ENCODE measurements around the gene CAPS.
A peak's percentile ranks its signal among the peaks of the same experiment; 100 is the strongest.

Gene CAPS

DNA sequence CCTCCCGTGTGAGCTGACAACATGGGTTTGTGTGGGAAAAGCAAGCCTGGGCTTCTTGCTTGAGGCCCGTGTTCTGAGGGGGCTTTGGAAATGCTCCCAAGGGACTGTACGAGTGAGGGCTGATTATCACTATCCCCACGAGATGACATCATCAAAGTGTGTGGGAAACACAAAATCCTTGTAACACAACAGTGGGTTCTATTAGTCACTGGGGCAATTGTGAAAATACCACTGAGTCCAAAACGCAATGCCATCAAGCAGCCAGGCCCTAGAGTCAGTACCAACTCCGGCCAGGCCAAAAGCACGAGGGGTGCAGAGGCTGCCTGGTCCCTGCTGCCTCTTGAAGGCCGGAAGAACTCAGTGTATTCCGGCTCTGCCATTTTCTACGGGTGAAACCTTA, 29.6 kb downstream of the CAPS start:
- H3K4me1 Mint-ChIP-seq (ENCODE audit: low read depth) = peaks cover 10% of the 10 kb centered on the region
- H3K27me3 Mint-ChIP-seq (ENCODE audit: low read depth) = no peaks in the 10 kb centered on the region
- no peaks in the 10 kb centered on the region for H3K9me3 Mint-ChIP-seq
- H3K4me3 Mint-ChIP-seq = no peak overlapping the region
- no peak for DNase-seq (ENCODE audit: low spot score)
- H3K36me3 Mint-ChIP-seq (ENCODE audit: low read depth) = peaks cover 16% of the 10 kb centered on the region
- no peak overlapping the region for H3K27ac Mint-ChIP-seq

GRCh38 chr19:5947435-5947834, 33.4 kb downstream of the CAPS start:
- DNase-seq (ENCODE audit: low spot score) = no peak
- Mint-ChIP-seq H3K4me1 (ENCODE audit: low read depth) (peaks cover 45% of the 10 kb centered on the region), H3K27ac (peak overlapping the region; percentile 60), H3K9me3 (no peaks in the 10 kb centered on the region), H3K27me3 (ENCODE audit: low read depth) (no peaks in the 10 kb centered on the region), H3K4me3 (peak overlapping the region; percentile 14), H3K36me3 (ENCODE audit: low read depth) (peaks cover 21% of the 10 kb centered on the region)

GRCh38 chr19:5948752-5949564, 34.9 kb downstream of the CAPS start:
- no peaks in the 10 kb centered on the region for H3K27me3 Mint-ChIP-seq (ENCODE audit: low read depth)
- no peaks in the 10 kb centered on the region for H3K9me3 Mint-ChIP-seq
- peaks cover 61% of the 10 kb centered on the region for H3K4me1 Mint-ChIP-seq (ENCODE audit: low read depth)
- H3K27ac Mint-ChIP-seq = peak overlapping the region; percentile 84
- H3K36me3 Mint-ChIP-seq (ENCODE audit: low read depth) = peaks cover 25% of the 10 kb centered on the region
- DNase-seq (ENCODE audit: low spot score) = no peak
- H3K4me3 Mint-ChIP-seq = peak overlapping the region; percentile 62

DNA sequence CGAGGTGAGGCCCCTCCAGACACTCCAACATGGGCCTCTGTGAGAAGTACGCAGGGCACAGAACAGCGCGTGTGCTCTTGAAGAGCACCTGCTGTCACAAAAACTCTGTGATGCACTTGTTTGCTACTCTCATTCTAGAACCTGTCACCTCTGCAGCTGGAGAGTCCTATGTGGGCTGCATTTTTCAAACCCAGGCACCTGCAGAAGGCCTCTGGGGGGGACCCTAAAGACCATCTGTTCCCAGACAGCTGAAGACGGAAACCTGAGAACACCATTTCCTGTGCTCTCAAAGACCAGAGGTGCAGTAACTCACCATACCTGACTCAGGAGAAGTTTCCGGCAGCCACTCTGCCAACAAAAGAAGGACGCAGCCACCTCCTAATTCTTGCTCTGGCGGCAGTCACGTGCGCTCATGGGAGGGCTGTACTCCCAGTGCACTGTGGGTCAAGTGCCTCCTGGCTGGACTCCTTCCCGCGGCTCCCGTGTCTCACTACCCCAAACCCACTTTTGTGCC, 35.8 kb downstream of the CAPS start:
- H3K36me3 Mint-ChIP-seq (ENCODE audit: low read depth) = peaks cover 29% of the 10 kb centered on the region
- peaks cover 69% of the 10 kb centered on the region for H3K4me1 Mint-ChIP-seq (ENCODE audit: low read depth)
- H3K9me3 Mint-ChIP-seq = no peaks in the 10 kb centered on the region
- no peaks in the 10 kb centered on the region for H3K27me3 Mint-ChIP-seq (ENCODE audit: low read depth)
- no peak for DNase-seq (ENCODE audit: low spot score)
- peak overlapping the region; percentile 62 for H3K4me3 Mint-ChIP-seq
- peak overlapping the region; percentile 84 for H3K27ac Mint-ChIP-seq

DNA sequence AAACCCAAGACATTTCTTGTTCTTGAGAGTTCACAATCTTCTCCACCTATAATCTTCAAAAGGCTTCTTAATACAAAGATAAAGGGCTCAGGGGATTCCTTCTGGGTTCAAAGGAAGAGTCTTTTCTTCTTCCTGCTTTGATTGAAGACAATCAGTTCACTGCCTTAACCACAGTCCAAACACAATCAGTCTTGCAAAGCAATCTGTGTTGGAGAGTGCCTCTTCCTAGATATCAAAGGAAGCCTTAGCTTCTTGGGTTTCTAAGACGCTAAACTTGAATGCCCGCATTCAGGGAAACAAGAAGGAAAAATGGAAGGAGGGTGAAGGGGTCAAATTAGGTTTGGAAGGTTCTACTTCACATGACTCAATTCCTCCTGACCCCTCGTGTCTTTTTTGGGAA, 36.7 kb downstream of the CAPS start:
- H3K9me3 Mint-ChIP-seq = no peaks in the 10 kb centered on the region
- DNase-seq (ENCODE audit: low spot score) = no peak
- peak overlapping the region; percentile 62 for H3K27ac Mint-ChIP-seq
- peak overlapping the region; percentile 44 for H3K4me3 Mint-ChIP-seq
- no peaks in the 10 kb centered on the region for H3K27me3 Mint-ChIP-seq (ENCODE audit: low read depth)
- H3K36me3 Mint-ChIP-seq (ENCODE audit: low read depth) = peaks cover 29% of the 10 kb centered on the region
- peaks cover 75% of the 10 kb centered on the region for H3K4me1 Mint-ChIP-seq (ENCODE audit: low read depth)

GRCh38 chr19:5951338-5951861, 37.3 kb downstream of the CAPS start:
- Mint-ChIP-seq H3K9me3 (no peaks in the 10 kb centered on the region), H3K4me3 (peak overlapping the region; percentile 15), H3K4me1 (ENCODE audit: low read depth) (peaks cover 77% of the 10 kb centered on the region), H3K36me3 (ENCODE audit: low read depth) (peaks cover 31% of the 10 kb centered on the region), H3K27me3 (ENCODE audit: low read depth) (no peaks in the 10 kb centered on the region), H3K27ac (peak overlapping the region; percentile 96)
- DNase-seq (ENCODE audit: low spot score) = no peak

- Mint-ChIP-seq H3K36me3 (ENCODE audit: low read depth) (peaks cover 31% of the 10 kb centered on the region), H3K4me3 (peak overlapping the region; percentile 85), H3K4me1 (ENCODE audit: low read depth) (peaks cover 80% of the 10 kb centered on the region), H3K9me3 (no peaks in the 10 kb centered on the region), H3K27me3 (ENCODE audit: low read depth) (no peaks in the 10 kb centered on the region), H3K27ac (peak overlapping the region; percentile 96)
- DNase-seq (ENCODE audit: low spot score) = no peak
Observed at GRCh38 chr19:5952193-5953029, 38.4 kb downstream of the CAPS start.

DNA sequence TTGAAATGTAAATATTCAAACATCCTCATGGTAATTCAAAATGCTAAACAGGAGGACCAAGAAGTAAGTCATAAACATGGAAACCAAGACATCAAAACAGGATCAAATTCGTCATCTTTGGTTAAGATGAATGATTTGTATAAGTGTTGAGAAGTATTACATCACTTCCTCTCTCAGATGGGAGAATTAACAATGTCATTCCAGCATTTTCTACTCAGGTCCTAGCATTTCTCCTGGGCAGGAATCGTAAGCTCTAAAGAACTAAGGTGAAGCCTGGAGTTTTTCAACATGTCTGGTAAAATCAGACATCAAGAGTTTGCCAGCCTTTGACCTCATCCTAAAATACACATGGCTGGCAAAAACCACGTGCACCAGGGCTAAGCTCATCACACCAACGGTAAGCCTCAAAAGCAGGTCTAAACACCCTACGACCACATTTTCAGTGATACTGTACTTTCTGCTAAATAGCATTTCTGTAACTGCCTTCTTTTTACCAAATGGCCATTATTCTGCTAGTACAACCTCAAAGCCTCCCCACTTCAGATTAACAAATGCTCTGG, 39.1 kb downstream of the CAPS start:
- no peak for DNase-seq (ENCODE audit: low spot score)
- H3K27ac Mint-ChIP-seq = peak overlapping the region; percentile 96
- peak overlapping the region; percentile 85 for H3K4me3 Mint-ChIP-seq

DNA sequence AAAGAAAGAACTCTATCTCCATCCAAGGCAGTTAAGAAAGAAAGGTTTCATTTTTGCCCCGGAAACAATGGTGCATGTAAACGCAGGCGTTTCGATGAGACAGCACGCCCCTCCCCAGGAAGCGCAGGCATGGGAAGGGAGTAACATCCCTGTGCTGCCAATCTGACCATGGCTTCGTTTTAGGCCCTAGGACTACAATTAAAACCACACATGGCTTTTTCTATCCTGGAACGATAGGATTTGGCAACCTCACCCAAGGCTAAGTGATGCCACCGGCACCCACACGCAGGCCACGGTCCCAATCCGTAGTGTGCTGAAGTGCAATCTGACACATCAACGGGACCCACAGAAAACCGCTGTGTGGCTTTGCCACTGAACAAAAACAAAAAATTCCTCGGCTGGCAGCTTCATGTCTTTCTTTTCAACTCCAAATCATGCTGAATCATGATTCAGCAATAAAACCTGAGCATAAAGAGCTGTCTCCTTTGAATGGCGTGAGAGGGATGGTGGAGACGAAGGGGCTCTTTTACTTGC, 39.7 kb downstream of the CAPS start:
- Mint-ChIP-seq H3K4me1 (ENCODE audit: low read depth) (peaks cover 76% of the 10 kb centered on the region), H3K4me3 (peak overlapping the region; percentile 85), H3K9me3 (no peaks in the 10 kb centered on the region), H3K36me3 (ENCODE audit: low read depth) (peaks cover 27% of the 10 kb centered on the region), H3K27ac (peak overlapping the region; percentile 96), H3K27me3 (ENCODE audit: low read depth) (no peaks in the 10 kb centered on the region)
- DNase-seq (ENCODE audit: low spot score) = peak; percentile 41

More for the DNA sequence above, 39.1 kb downstream of the CAPS start:
- H3K4me1 Mint-ChIP-seq (ENCODE audit: low read depth) = peaks cover 78% of the 10 kb centered on the region
- no peaks in the 10 kb centered on the region for H3K9me3 Mint-ChIP-seq
- no peaks in the 10 kb centered on the region for H3K27me3 Mint-ChIP-seq (ENCODE audit: low read depth)
- peaks cover 31% of the 10 kb centered on the region for H3K36me3 Mint-ChIP-seq (ENCODE audit: low read depth)

GRCh38 chr19:5954293-5954692, 40.2 kb downstream of the CAPS start:
- Mint-ChIP-seq H3K9me3 (no peaks in the 10 kb centered on the region), H3K27me3 (ENCODE audit: low read depth) (no peaks in the 10 kb centered on the region), H3K4me3 (peak overlapping the region; percentile 85), H3K27ac (peak overlapping the region; percentile 96), H3K4me1 (ENCODE audit: low read depth) (peaks cover 74% of the 10 kb centered on the region), H3K36me3 (ENCODE audit: low read depth) (peaks cover 24% of the 10 kb centered on the region)
- no peak for DNase-seq (ENCODE audit: low spot score)

DNA sequence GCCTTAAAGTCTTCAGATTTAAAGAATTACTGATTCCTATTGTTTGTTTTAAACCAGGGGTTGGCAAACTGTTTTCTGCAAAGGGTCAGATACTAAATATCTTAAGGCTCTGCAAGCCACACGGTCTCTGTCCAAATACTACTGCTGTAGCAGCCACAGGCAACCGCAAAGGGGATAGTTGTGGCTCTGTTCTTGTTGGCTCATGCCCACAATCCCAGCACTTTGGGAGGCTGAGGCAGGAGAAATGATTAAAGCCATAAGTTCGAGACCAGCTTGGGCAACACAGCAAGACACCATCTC, 41.5 kb downstream of the CAPS start:
- Mint-ChIP-seq H3K27ac (no peak overlapping the region), H3K27me3 (ENCODE audit: low read depth) (no peaks in the 10 kb centered on the region), H3K4me3 (no peak overlapping the region), H3K9me3 (no peaks in the 10 kb centered on the region), H3K4me1 (ENCODE audit: low read depth) (peaks cover 66% of the 10 kb centered on the region), H3K36me3 (ENCODE audit: low read depth) (peaks cover 20% of the 10 kb centered on the region)
- no peak for DNase-seq (ENCODE audit: low spot score)

GRCh38 chr19:5956323-5956722, 42.3 kb downstream of the CAPS start:
- Mint-ChIP-seq H3K4me1 (ENCODE audit: low read depth) (peaks cover 63% of the 10 kb centered on the region), H3K9me3 (no peaks in the 10 kb centered on the region), H3K27me3 (ENCODE audit: low read depth) (no peaks in the 10 kb centered on the region), H3K4me3 (no peak overlapping the region), H3K36me3 (ENCODE audit: low read depth) (peaks cover 15% of the 10 kb centered on the region), H3K27ac (peak overlapping the region; percentile 67)
- no peak for DNase-seq (ENCODE audit: low spot score)

- Mint-ChIP-seq H3K27ac (no peak overlapping the region), H3K4me3 (no peak overlapping the region), H3K36me3 (ENCODE audit: low read depth) (peaks cover 12% of the 10 kb centered on the region), H3K4me1 (ENCODE audit: low read depth) (peaks cover 63% of the 10 kb centered on the region), H3K27me3 (ENCODE audit: low read depth) (no peaks in the 10 kb centered on the region), H3K9me3 (no peaks in the 10 kb centered on the region)
- DNase-seq (ENCODE audit: low spot score) = no peak
Observed at GRCh38 chr19:5956728-5957127, 42.7 kb downstream of the CAPS start.

All from T-helper 2 cell treated with Interferon-gamma antibody and Interleukin-4, amounts not matched to agents 5 μg/mL and 100 μg/mL, for 36 hours (primary cell).